ENCODE measurements around the gene OCA2.

The OCA2 gene

DNA sequence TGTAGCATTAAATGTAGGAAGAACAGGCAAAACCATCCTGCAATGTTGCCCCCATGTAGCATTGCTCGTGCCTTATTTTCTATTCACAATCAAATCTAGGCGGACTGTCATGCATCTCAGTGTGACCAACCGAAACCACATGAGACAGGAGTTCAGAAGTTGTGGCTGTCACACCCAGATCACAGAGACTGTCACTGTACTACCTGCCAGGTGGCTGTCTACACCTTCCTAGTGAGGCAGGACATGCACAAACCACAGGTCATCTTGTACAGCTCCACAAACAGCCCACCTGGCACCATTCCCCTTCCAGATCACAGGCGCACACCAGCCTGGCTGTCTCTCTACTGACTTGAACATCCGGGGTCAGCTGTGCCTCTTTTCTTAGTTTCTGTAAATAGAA, 392.8 kb downstream of the OCA2 start:
- TF ChIP-seq, protein P1, sequence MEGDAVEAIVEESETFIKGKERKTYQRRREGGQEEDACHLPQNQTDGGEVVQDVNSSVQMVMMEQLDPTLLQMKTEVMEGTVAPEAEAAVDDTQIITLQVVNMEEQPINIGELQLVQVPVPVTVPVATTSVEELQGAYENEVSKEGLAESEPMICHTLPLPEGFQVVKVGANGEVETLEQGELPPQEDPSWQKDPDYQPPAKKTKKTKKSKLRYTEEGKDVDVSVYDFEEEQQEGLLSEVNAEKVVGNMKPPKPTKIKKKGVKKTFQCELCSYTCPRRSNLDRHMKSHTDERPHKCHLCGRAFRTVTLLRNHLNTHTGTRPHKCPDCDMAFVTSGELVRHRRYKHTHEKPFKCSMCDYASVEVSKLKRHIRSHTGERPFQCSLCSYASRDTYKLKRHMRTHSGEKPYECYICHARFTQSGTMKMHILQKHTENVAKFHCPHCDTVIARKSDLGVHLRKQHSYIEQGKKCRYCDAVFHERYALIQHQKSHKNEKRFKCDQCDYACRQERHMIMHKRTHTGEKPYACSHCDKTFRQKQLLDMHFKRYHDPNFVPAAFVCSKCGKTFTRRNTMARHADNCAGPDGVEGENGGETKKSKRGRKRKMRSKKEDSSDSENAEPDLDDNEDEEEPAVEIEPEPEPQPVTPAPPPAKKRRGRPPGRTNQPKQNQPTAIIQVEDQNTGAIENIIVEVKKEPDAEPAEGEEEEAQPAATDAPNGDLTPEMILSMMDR (conservative IDR thresholded peaks at IDR 0.05), result no peak
- H3K27ac ChIP-seq, result no peak overlapping the region

DNA sequence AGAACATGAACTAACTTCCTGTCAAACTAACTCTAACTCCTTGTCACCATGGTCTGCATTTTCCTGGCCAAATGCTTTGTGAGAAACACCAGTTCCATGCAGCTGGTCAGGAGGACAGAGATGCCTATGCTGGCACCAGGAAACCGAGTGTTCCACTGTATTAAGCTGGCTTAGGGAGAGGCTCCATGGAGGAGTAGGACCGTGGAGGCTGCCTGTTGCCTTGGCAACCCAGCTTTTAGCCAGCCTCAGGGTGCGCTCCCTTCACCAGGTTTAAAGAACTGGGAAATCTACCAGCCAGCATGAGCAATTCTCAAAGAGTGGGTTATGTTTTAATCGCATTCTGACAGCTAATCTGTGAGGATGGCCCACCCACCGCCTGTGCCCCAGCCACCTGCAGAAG, 394.1 kb downstream of the OCA2 start:
- H3K27ac ChIP-seq, result no peak overlapping the region
- TF ChIP-seq, protein P1 (conservative IDR thresholded peaks at IDR 0.05), result no peak

Data from VCaP (cell line).